HepG2 (cell line): ENCODE results near the gene ZNF740. TPM values are rescaled to one million over a fixed set of nuclear protein-coding genes. Genes with fewer than 3 reads are reported as not detected.

Source experiments
- ATAC-seq: fragments of 200-7000 bp; cut with Tn5 transposase; 3 replicates; pipeline ENCODE4 v1.9.1; 2020; ENCODE audit warnings: mild to moderate bottlenecking, moderate library complexity
- BruUV-seq: library from RNA; stranded (reverse); fragments of 400-500 nt; replicated peaks from 2 replicates; lab custom pipeline; 2021; lab: Mats Ljungman, UMichigan
- CTCF ChIA-PET: fragments of 300-600 bp; formaldehyde crosslinking; extraction: SDS; loops from one replicate; lab custom pipeline; 2021; ENCODE audit warnings: low total read pairs, inconsistent platforms, low intra/inter-chr PET ratio; lab: Yijun Ruan, JAX
- POLR2A ChIA-PET: fragments of 350-600 bp; sonication (Branson Sonifier 250); formaldehyde crosslinking; loops from one replicate; lab custom pipeline; 2020; ENCODE audit warnings: antibody characterized with exemption, inconsistent platforms; lab: Yijun Ruan, JAX
- DNase-seq: peaks from one replicate; pipeline ENCODE4 v3.0.0-alpha.2; 2015; ENCODE audit warnings: low spot score
- FAIRE-seq: peaks from 3 replicates; lab custom pipeline; 2011; peaks lifted over from hg19 to GRCh38; lab: Jason Lieb, UNC
- H2AFZ ChIP-seq: one replicate; pipeline ENCODE4 v1.6.1; 2011; ENCODE audit warnings: low read length, inconsistent platforms
- H3K27ac ChIP-seq: fragments of 300-600 bp; 3 replicates; pipeline ENCODE4 v1.8.0; 2011; ENCODE audit warnings: mixed run types, mild to moderate bottlenecking, mixed read lengths, low read length, inconsistent platforms; ENCODE audit not compliant: insufficient read depth; ENCODE audit errors: extremely low read length
- H3K27me3 ChIP-seq, 2 experiments: fragments of 200-600 bp in 1 of 2; 2 replicates in 1 of 2; 3 replicates in 1 of 2; pipeline versions ENCODE4 v1.6.0 to v1.8.0; 2011; ENCODE audit warnings: low read length in 2 of 2, mild to moderate bottlenecking in 2 of 2, moderate library complexity in 2 of 2, inconsistent platforms in 1 of 2; ENCODE audit not compliant: insufficient read depth in 2 of 2, control insufficient read depth in 1 of 2
- H3K36me3 ChIP-seq, 2 experiments: fragments of 200-600 bp in 1 of 2; replicated peaks in 1 of 2; 2 replicates in 1 of 2; 3 replicates in 1 of 2; pipeline versions ENCODE4 v1.5.1 to v1.8.0; 2011; ENCODE audit warnings: low read length in 2 of 2, inconsistent platforms in 1 of 2; ENCODE audit not compliant: insufficient read depth in 2 of 2, control insufficient read depth in 1 of 2
- H3K4me1 ChIP-seq: 2 replicates; pipeline ENCODE4 v1.5.1; 2012; ENCODE audit warnings: low read length, inconsistent platforms; ENCODE audit not compliant: insufficient read depth
- H3K4me2 ChIP-seq: 2 replicates; pipeline ENCODE4 v1.6.0; 2011; ENCODE audit warnings: low read depth, low read length, inconsistent platforms
- H3K4me3 ChIP-seq, 3 experiments: fragments of 200-600 bp in 1 of 3; sonication (generic), shearing (Covaris generic) in 1 of 3; replicated peaks in 1 of 3; 2 replicates each; pipeline ENCODE4 v1.5.1; 2011 to 2016; ENCODE audit warnings: low read length in 3 of 3, inconsistent platforms in 2 of 3, low read depth in 2 of 3, mild to moderate bottlenecking in 2 of 3, control low read depth in 1 of 3, mixed read lengths in 1 of 3; ENCODE audit not compliant: insufficient read depth in 1 of 3
- H3K79me2 ChIP-seq: one replicate; pipeline ENCODE4 v1.6.1; 2011; ENCODE audit warnings: low read length, inconsistent platforms; ENCODE audit not compliant: insufficient read depth
- H3K9ac ChIP-seq: 2 replicates; pipeline ENCODE4 v1.6.0; 2011; ENCODE audit warnings: mild to moderate bottlenecking, low read depth, low read length, inconsistent platforms; ENCODE audit not compliant: insufficient read depth
- H3K9me3 ChIP-seq: 2 replicates; pipeline ENCODE4 v1.5.1; 2012; ENCODE audit warnings: mild to moderate bottlenecking, low read length
- H4K20me1 ChIP-seq: 2 replicates; pipeline ENCODE4 v1.6.0; 2011; ENCODE audit warnings: inconsistent platforms, mild to moderate bottlenecking, low read length, moderate library complexity; ENCODE audit not compliant: insufficient read depth
- ARID4A ChIP-seq: sonication (generic); formaldehyde crosslinking; IDR thresholded peaks from 2 replicates; pipeline ENCODE4 v1.5.0; 2020; ENCODE audit warnings: mild to moderate bottlenecking, missing genetic modification reagents, borderline replicate concordance
- HOXA9 ChIP-seq: sonication (generic); formaldehyde crosslinking; IDR thresholded peaks from 2 replicates; pipeline ENCODE4 v1.8.1; 2022; ENCODE audit warnings: missing genetic modification reagents, mild to moderate bottlenecking, moderate library complexity, borderline replicate concordance
- TFAP4 ChIP-seq: sonication (generic); IDR thresholded peaks from 2 replicates; pipeline ENCODE4 v1.6.1; 2016; ENCODE audit warnings: low read depth, borderline replicate concordance
- ZNF318 ChIP-seq: sonication (generic); formaldehyde crosslinking; IDR thresholded peaks from 2 replicates; pipeline ENCODE4 v1.4.0; 2020; ENCODE audit warnings: mild to moderate bottlenecking, missing genetic modification reagents
- WGBS: methylation state at CpG from one replicate; pipeline ENCODE4 v1.1.6; 2017; ENCODE audit warnings: low lambda C conversion rate; 5-methylcytosine and 5-hydroxymethylcytosine counted together
- in situ Hi-C: cut with HindIII; loops from 2 replicates; pipeline ENCODE4 v1.10.0; 2017; ENCODE audit warnings: low pct_unique_long_range_greater_than_20kb; ENCODE audit not compliant: extremely low pct_ligation_motif_present
- intact Hi-C: fragments of 100-400 bp; cut with micrococcal nuclease; formaldehyde crosslinking; loops from one replicate; pipeline ENCODE4 v1.10.0; 2022; ENCODE audit not compliant: unreplicated experiment
- polyA plus RNA-seq, 8 experiments: library from polyadenylated mRNA; depleted of rRNA in 3 of 8; stranded (reverse) in 7 of 8; unstranded in 1 of 8; fragments of >200 nt; fragmentation: Illumina TruSeq in 4 of 8; extraction: Trizol in 4 of 8; gene quantifications; 2 replicates each; pipeline versions ENCODE4 v1.2.1 to v1.2.3, GENCODE V29; 2011 to 2016; ENCODE audit warnings: low read depth in 4 of 8, missing spikeins in 1 of 8, mixed read lengths in 1 of 8; ENCODE audit not compliant: insufficient read depth in 1 of 8
- total RNA-seq, 5 experiments: library from RNA; depleted of rRNA; stranded (reverse); fragments of >200 nt; fragmentation: Illumina TruSeq; extraction: Trizol; gene quantifications; 2 replicates each; pipeline ENCODE4 v1.2.3, GENCODE V29; 2016; ENCODE audit warnings: low read depth in 1 of 5
- TF ChIP-seq, protein P1 (sequence below): sonication (generic); formaldehyde crosslinking; IDR thresholded peaks from 2 replicates; pipeline ENCODE4 v1.9.0; 2021; ENCODE audit warnings: missing genetic modification reagents, borderline replicate concordance

ZNF740 gene
- total and polyA plus RNA-seq, 2 of the 13 experiments (the other 11 are each of a cell fraction or from before 2014, with no cell fraction given): 16.9 to 19.0 TPM

GRCh38 chr12:53173085-53173715, 7.3 kb upstream of the ZNF740 start:
- CTCF ChIA-PET: no interaction called here
- in situ Hi-C loops: no loop called here
- Histone ChIP-seq H3K9me3 (no peaks in the 10 kb centered on the region), H3K27ac (no peak overlapping the region), H3K9ac (no peak overlapping the region), H3K27me3 (no peaks in the 10 kb centered on the region), H3K36me3 (no peaks in the 10 kb centered on the region), H3K4me3 (no peak overlapping the region), H4K20me1 (no peaks in the 10 kb centered on the region), H3K79me2 (no peaks in the 10 kb centered on the region), H3K4me1 (peaks cover 43% of the 10 kb centered on the region), H2AFZ (no peak overlapping the region), H3K4me2 (no peak overlapping the region)
- 95% methylated on average over 10 of the region's 10 CpGs for WGBS
- ATAC-seq (no peak), FAIRE-seq (no peak), DNase-seq (no peak)
- POLR2A ChIA-PET: interaction anchor here (0.9 kb wide), 1 partner anchor 70 kb away, joined by 3 read pairs; the partner anchor contains the start of gene SOAT2
- intact Hi-C loops: no loop called here
- no TSS peak for BruUV-seq
- no peak for TF ChIP-seq ZNF318 (CRISPR knock-in tag)
- no peak for TF ChIP-seq HOXA9 (CRISPR knock-in tag)
- TF ChIP-seq ARID4A (CRISPR knock-in tag): no peak
- TF ChIP-seq TFAP4: no peak
- TF ChIP-seq, protein P1, sequence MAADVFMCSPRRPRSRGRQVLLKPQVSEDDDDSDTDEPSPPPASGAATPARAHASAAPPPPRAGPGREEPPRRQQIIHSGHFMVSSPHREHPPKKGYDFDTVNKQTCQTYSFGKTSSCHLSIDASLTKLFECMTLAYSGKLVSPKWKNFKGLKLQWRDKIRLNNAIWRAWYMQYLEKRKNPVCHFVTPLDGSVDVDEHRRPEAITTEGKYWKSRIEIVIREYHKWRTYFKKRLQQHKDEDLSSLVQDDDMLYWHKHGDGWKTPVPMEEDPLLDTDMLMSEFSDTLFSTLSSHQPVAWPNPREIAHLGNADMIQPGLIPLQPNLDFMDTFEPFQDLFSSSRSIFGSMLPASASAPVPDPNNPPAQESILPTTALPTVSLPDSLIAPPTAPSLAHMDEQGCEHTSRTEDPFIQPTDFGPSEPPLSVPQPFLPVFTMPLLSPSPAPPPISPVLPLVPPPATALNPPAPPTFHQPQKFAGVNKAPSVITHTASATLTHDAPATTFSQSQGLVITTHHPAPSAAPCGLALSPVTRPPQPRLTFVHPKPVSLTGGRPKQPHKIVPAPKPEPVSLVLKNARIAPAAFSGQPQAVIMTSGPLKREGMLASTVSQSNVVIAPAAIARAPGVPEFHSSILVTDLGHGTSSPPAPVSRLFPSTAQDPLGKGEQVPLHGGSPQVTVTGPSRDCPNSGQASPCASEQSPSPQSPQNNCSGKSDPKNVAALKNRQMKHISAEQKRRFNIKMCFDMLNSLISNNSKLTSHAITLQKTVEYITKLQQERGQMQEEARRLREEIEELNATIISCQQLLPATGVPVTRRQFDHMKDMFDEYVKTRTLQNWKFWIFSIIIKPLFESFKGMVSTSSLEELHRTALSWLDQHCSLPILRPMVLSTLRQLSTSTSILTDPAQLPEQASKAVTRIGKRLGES (CRISPR knock-in tag): no peak
